ENCODE results near the gene PPP1R36.

GRCh38 chr14:64584190-64584589, 34.4 kb downstream of the PPP1R36 start:
- TF ChIP-seq CTCF (IDR thresholded peaks at IDR 0.05): no peak
- no peak for TF ChIP-seq POLR2A (IDR thresholded peaks at IDR 0.05)

Data from adrenal gland (tissue), 5 donors.